ENCODE results near the gene MAN1A1. TPM values are rescaled to one million over a fixed set of nuclear protein-coding genes. Genes with fewer than 3 reads are reported as not detected.

The MAN1A1 gene
- total and polyA plus RNA-seq, 2 of the 8 experiments (the other 6 are each of a cell fraction or from before 2014, with no cell fraction given): 1.8 to 5.4 TPM

DNA sequence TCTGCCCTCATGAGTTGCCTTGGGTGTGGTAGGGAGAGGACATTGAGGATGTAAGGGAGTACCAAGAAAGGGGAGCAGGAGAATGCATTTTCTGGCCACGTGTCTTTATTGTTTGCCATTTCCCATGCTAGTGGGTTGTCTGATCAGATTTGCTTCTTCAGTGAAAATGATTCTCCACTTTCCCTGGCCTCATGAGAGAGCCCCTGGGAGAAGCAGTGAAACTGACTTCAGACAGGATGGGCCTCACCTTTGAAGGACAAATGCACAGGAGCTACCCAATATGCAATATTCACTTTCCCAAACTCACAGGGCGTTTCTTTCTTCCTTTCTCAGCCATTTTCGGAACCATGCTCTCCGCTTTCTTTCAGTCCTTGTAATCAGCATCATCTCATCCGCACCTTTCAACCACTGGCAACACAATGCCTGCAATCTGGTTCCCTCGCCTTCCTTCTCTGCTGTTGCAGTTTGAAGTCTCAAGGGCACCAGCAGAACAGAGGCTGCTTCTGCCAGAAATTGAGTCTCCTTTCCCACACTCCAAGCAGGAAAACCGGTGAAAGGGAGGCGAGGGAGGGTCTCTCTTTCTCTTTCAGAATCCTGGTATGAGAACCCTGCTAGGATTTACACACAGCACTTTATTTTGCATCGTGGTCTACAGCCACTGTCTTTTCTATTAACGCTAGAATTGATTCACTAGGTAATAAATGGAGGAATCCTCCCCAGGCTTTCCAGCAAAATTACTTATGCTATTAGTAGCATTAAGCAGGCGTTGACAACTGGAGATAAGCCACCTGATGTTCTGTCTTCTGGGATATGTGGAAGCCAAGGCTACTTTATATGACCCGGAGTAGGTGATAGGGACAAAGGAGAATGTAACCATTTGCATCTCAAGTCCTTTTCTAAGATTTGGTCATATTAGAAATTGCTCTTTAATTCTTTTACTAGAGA, 209.1 kb downstream of the MAN1A1 start:
- Histone ChIP-seq H2AK5ac (ENCODE audit: low read depth, low read length) (no peak overlapping the region), H3K4ac (replicated peaks; ENCODE audit: insufficient read length, low read depth, low read length) (no peak overlapping the region), H2BK5ac (ENCODE audit: low read depth, low read length) (no peak overlapping the region), H3K9ac (replicated peaks in 1 of 4; ENCODE audit: extremely low read depth in 1 of 4, low read depth in 3 of 4, low read length in 3 of 4) (no peak overlapping the region), H3K4me3 (ENCODE audit: extremely low read depth in 1 of 4, insufficient read depth in 2 of 4, low read depth in 3 of 4, low read length in 4 of 4) (no peak overlapping the region), H2BK15ac (ENCODE audit: low read length) (no peak overlapping the region), H4K91ac (replicated peaks; ENCODE audit: insufficient read length, low read length) (no peak overlapping the region), H4K20me1 (replicated peaks in 1 of 2; ENCODE audit: control insufficient read depth in 1 of 2, insufficient read depth in 2 of 2, low read length in 2 of 2) (no peaks in the 10 kb centered on the region), H3K23ac (ENCODE audit: insufficient read length) (no peak overlapping the region), H3K36me3 (ENCODE audit: control insufficient read depth in 2 of 4, insufficient read depth in 4 of 4, low read length in 3 of 4) (no peaks in the 10 kb centered on the region), H3K23me2 (ENCODE audit: low read depth, low read length) (no peaks in the 10 kb centered on the region), H2BK12ac (ENCODE audit: low read depth, low read length) (no peak overlapping the region), H2BK20ac (ENCODE audit: low read length) (no peak overlapping the region), H3K4me2 (ENCODE audit: insufficient read depth in 1 of 2, low read depth in 2 of 2, low read length in 2 of 2) (no peak overlapping the region; a peak in 1 of 4 replicates), H3K18ac (ENCODE audit: extremely low read depth, low read length) (no peak overlapping the region), H3K14ac (ENCODE audit: insufficient read length) (no peak overlapping the region), H2BK120ac (replicated peaks; ENCODE audit: low read depth, low read length) (no peak overlapping the region), H4K8ac (ENCODE audit: extremely low read depth, insufficient read depth, low read length) (no peak overlapping the region), H3K56ac (replicated peaks; ENCODE audit: insufficient read length, low read depth, low read length) (no peak overlapping the region), H3K4me1 (replicated peaks in 1 of 4; ENCODE audit: control insufficient read depth in 3 of 4, insufficient read depth in 4 of 4, low read length in 3 of 4) (no peaks in the 10 kb centered on the region), H3K27ac (ENCODE audit: low read depth, low read length) (no peak overlapping the region), H3K79me1 (ENCODE audit: low read depth, low read length) (no peaks in the 10 kb centered on the region), H2AFZ (ENCODE audit: low read length) (peak overlapping the region; percentile 89; the same call in 1 of the 2 replicates), H4K5ac (ENCODE audit: insufficient read length, low read depth, low read length) (no peak overlapping the region), H3K9me3 (ENCODE audit: insufficient read depth in 2 of 2, low read depth in 1 of 2, low read length in 1 of 2) (no peaks in the 10 kb centered on the region), H3K79me2 (ENCODE audit: control insufficient read depth in 1 of 2, insufficient read depth in 2 of 2, low read length in 2 of 2) (no peaks in the 10 kb centered on the region), H3K27me3 (replicated peaks in 1 of 4; ENCODE audit: control insufficient read depth in 3 of 4, extremely low read depth in 1 of 4, insufficient read depth in 3 of 4, low read length in 3 of 4) (no peaks in the 10 kb centered on the region)
- POLR2A ChIA-PET (ENCODE audit: partially characterized antibody): no interaction called here
- FAIRE-seq (no peak), DNase-seq (ENCODE audit: low read depth in 1 of 2, low spot score in 2 of 2) (peak in 1 of 2 experiments; percentile 22)
- CTCF ChIA-PET (ENCODE audit: partially characterized antibody): interaction anchor here (0.6 to 4.0 kb wide), 5 partner anchors 11 to 1081 kb away, joined by 3 to 25 read pairs (median 3); no protein-coding TSS in a partner anchor
- 80% methylated on average over 12 of the region's 12 CpGs; no CpG with 5 or more reads in 1 of the 2 experiments for WGBS, 2 experiments (ENCODE audit: extremely low coverage in 1 of 2, insufficient coverage in 1 of 2, insufficient read length in 1 of 2, insufficient replicate concordance in 2 of 2, low coverage in 1 of 2, low lambda C conversion rate in 2 of 2, missing lambda C conversion rate in 1 of 2)
- TF ChIP-seq SP4 (IDR thresholded peaks at IDR 0.05; ENCODE audit: low read length) (no peak), MAFK (IDR thresholded peaks at IDR 0.05; ENCODE audit: low read depth, low read length) (no peak), BRCA1 (IDR thresholded peaks at IDR 0.05; ENCODE audit: low read depth, low read length) (no peak), EP300 (IDR thresholded peaks at IDR 0.05; ENCODE audit: borderline replicate concordance in 1 of 2, low read depth in 2 of 2, low read length in 2 of 2) (no peak), PHF8 (conservative IDR thresholded peaks at IDR 0.05; ENCODE audit: low read depth, low read length) (no peak), RNF2 (IDR thresholded peaks at IDR 0.05; ENCODE audit: borderline replicate concordance, low read depth, low read length, missing control alignments, poor library complexity, severe bottlenecking) (no peak)
- TF ChIP-seq, protein P1, sequence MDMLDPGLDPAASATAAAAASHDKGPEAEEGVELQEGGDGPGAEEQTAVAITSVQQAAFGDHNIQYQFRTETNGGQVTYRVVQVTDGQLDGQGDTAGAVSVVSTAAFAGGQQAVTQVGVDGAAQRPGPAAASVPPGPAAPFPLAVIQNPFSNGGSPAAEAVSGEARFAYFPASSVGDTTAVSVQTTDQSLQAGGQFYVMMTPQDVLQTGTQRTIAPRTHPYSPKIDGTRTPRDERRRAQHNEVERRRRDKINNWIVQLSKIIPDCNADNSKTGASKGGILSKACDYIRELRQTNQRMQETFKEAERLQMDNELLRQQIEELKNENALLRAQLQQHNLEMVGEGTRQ (IDR thresholded peaks at IDR 0.05; ENCODE audit: low read length): no peak
